ENCODE results near the gene KCNJ6. TPM values are rescaled to one million over a fixed set of nuclear protein-coding genes. Genes with fewer than 3 reads are reported as not detected.
"Not testable (repeated sequence)": the region's sequence is repeated elsewhere in the genome, so short reads cannot be mapped to it uniquely, and the experiment has no call there.

The KCNJ6 gene, protein sequence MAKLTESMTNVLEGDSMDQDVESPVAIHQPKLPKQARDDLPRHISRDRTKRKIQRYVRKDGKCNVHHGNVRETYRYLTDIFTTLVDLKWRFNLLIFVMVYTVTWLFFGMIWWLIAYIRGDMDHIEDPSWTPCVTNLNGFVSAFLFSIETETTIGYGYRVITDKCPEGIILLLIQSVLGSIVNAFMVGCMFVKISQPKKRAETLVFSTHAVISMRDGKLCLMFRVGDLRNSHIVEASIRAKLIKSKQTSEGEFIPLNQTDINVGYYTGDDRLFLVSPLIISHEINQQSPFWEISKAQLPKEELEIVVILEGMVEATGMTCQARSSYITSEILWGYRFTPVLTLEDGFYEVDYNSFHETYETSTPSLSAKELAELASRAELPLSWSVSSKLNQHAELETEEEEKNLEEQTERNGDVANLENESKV
- total RNA-seq, result not detected
- long read RNA-seq, donor 1, result 0 reads
- long read RNA-seq, donor 2, result 0 reads

DNA sequence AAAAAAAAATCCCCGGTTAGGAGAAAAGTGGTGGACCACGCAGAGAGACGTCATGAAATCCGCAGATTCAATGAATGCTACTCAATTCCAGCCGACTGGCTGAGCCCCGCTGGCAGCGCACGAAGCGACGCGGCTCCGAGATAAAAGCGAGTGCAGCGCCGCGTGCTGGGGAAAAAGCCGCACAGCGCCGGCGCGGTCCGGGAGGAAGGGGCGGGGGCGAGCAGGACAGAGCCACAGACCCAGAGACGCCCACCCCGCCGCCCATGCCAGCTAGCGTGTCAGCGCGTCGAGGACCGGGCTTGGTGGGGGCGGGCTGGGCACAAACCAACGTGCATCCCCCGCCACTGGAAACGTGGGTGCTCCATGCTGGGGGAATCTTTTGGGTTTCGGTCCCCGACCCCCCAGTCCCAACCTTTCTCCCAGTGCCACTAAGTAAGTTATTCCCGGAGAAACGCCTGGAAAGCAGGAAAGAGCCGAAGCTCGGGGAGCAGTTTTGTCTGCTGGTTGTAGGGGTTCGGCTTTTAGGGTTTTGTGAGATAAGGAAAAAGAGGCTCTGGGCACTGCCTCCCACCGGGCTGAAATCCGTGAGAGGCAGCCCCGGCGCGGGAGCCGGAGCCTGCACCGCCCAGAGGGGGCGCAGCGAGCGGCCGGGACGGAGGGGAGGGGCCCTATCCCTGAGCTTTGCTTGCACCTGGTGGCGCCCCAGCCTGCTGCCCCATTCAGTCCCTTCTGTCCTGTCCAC, at the start of gene KCNJ6:
KCNJ6 (minus strand) TSS at position 148 of the 742 bp plus-strand sequence. CDS start 75,775 bp downstream, outside the sequence.
- DNase-seq (ENCODE audit: low spot score), result no peak
- intact Hi-C loops (cut with DNase I), result loop anchor here in 1 of 2 donors (10.0 kb wide), 1 partner anchor 202 kb away; no protein-coding TSS in a partner anchor

DNA sequence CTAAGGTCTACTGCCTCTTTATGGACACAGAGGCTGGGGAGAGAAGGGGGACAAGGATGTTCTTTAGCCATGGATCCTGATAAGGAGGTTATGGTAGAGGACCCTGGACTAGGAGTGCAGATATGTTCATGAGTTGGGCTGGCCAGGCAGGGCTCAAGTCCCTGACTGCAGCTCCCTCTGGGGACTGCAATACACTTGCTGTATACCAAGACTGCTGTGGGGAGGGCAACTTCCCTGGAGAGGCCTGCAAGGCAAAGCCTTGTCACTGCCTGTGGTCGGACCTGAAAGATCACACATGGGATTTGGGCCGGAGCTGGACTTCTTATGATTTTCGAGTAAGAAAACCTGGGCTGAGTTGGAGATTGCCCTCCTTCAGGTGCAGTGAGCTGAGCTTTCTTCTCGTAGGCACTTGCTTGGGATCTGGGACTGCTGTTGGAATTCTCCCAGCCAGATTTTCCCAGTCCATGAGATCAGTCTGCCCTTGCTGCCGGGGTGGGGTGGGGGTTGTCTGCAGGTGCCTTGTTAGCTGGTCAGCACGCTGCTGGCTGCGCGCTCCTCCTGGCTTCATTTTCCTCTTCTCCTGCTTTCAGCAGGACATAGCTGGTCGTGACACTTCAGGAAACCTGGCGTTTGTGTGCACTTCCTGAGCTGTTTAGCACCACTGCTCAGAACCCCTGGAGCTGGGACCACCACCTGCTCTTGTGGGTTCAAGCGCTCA, 49.0 kb upstream of the KCNJ6 start:
- intact Hi-C loops (cut with DNase I), result no loop called here
- DNase-seq (ENCODE audit: low spot score), result no peak

DNA sequence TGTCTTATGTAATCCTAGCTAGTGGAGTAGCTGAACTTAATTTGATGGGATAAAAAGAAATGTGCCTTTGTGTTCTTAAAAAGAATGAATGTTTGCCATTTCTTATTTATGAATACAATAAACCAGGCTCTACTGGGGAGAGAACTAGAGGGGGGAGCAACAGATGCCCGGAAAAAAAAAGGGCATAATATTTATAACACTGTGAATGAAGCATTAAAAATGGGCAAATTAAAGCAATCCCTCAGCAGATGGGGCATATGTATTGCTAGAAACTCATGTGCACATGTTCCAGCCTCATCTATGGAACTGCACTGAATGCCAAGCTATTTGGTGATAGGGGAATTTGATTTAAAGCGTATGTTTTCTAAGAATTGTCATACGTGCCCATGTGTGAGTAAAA, 42.3 kb upstream of the KCNJ6 start:
- DNase-seq (ENCODE audit: low spot score), result no peak
- intact Hi-C loops (cut with DNase I), result no loop called here

DNA sequence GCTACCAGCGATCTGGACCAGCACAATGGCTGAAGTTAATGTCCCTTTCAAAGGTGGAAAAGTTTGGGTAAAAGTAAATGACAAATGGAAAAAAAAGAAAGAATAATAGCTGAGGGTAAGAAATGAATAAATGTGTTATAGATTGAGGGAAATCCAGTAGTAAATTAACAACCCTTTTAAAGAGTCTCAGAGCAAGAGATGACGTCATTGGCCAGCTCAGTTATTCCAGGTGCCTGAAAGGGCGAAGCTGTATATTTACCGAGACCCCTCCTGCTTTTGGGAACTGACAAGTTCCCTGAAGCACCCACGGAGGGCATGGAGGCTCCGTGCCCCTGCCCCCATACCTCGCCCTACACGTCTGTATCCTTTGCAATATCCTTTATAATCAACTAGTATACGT, 40.5 kb upstream of the KCNJ6 start:
- intact Hi-C loops (cut with DNase I), result loop anchor here in 1 of 2 donors (2.0 kb wide), 1 partner anchor 58 kb away; no protein-coding TSS in a partner anchor

DNA sequence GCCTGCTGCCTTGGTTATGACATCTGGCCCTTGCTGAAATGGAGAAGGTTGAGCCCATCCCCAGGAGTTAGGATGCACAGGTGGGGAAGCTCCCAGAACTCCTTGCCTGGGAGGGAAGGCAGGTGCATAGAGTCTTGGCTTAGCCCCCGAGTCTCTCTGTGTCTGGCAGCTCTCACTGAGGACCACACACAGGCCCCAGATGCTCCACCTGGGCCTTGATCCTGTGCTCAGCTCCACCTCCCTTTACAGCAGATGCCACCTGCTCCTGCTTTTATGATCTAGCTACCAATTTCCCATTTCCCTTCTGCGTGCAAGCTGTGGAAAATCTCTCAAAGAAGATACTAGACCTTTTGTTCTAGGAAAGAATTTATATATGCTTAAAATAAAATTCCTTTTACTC, 28.8 kb upstream of the KCNJ6 start:
- no peak for DNase-seq (ENCODE audit: low spot score)
- intact Hi-C loops (cut with DNase I), result no loop called here

More for the DNA sequence above, 40.5 kb upstream of the KCNJ6 start:
- no peak for DNase-seq (ENCODE audit: low spot score)

DNA sequence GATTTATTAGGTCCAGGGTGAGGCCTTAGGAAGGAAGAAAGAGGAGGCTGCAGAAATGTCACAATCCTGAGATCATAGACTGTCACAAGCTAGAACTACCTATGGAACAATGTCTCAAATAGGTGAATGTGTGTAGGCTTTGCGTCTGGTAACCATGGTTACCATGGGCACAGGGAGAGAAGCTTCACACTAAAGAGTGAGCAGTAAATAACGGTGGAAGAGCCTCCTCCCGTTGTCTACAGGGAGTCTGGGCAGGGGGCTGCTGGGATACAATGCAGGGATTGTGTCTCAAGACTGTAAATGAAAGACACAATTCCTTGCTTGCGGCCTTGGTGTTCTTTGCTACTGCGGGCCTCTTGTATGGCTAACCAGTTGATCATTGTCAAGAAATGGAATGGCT, 28.2 kb upstream of the KCNJ6 start:
- no peak for DNase-seq (ENCODE audit: low spot score)
- intact Hi-C loops (cut with DNase I), result no loop called here

DNA sequence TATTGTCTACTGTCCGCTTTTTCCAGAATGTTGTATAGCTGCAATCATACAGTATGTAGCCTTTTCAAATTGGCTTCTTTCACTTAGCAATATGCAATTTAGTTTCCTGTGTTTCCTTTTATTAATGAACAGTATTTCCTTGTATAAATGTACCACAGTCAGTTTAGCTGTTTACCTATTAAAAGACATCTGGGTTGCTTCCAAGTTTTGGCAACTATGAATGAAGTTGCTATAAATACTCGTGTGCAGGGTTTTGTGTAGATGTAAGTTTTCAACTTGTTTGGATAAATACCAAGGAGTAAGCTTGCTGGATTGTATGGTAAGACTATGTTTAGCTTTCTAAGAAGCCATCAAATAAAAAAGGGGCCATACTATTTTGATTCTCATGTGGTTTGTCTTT, 24.4 kb upstream of the KCNJ6 start:
- intact Hi-C loops (cut with DNase I), result no loop called here
- DNase-seq (ENCODE audit: low spot score), result no peak

DNA sequence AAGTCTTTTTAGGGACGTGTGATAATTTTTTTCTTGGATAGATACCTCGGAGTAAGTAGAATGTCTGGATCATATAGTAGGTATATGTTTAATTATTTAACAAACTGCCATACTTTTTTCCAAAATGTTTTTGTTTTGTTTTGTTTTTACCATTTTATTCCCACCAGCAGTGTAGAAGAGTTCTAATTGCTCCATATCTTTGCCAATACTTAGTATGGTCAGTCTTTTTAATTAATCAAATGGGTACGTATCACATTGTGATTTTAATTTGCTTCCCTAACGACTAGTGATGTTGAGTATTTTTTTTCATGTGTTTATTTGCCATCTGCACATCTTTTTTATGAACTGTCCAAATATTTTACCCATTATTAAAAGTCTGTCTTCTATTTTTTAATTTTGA, 23.6 kb upstream of the KCNJ6 start:
- DNase-seq (ENCODE audit: low spot score), result no peak
- intact Hi-C loops (cut with DNase I), result no loop called here

DNA sequence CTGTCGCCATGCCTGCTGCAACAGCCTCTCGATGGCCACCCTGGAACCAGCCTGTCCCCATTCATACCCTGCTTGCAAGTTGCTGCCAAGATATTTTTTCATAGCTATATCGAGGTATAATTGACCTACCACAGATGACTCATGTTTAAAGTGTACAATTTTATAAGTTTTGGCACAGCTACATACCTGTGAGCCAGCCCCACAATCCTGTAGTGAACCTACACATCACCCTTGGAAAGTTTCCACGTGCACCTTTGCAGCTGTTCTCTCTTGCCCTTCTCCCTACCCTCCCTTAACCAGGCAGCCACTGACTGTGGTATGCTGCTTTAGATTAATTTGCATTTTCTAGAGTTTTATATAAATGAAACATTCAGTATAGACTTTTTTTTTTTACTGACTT, 23.0 kb upstream of the KCNJ6 start:
- intact Hi-C loops (cut with DNase I), result no loop called here
- DNase-seq (ENCODE audit: low spot score), result no peak

DNA sequence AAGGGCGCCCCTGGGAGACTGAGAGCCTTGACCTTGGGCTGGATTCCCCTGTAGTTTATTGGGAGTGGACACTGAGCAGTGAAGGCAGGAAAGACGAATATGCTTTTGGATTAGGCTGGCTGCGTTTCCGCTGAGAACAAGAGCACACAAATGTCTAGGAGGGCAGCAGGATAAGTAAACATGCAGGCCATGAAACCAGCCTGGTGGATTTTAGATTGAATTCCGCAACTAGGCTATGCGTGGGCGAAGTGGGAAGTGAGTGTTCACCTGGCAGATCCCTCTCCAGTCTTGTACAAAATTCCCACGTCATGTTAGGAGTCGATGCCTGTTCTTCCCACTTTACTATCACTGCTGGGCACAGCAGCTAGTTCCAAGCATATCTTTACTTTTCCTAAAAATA, 21.4 kb upstream of the KCNJ6 start:
- intact Hi-C loops (cut with DNase I), result no loop called here
- DNase-seq (ENCODE audit: low spot score), result no peak

DNA sequence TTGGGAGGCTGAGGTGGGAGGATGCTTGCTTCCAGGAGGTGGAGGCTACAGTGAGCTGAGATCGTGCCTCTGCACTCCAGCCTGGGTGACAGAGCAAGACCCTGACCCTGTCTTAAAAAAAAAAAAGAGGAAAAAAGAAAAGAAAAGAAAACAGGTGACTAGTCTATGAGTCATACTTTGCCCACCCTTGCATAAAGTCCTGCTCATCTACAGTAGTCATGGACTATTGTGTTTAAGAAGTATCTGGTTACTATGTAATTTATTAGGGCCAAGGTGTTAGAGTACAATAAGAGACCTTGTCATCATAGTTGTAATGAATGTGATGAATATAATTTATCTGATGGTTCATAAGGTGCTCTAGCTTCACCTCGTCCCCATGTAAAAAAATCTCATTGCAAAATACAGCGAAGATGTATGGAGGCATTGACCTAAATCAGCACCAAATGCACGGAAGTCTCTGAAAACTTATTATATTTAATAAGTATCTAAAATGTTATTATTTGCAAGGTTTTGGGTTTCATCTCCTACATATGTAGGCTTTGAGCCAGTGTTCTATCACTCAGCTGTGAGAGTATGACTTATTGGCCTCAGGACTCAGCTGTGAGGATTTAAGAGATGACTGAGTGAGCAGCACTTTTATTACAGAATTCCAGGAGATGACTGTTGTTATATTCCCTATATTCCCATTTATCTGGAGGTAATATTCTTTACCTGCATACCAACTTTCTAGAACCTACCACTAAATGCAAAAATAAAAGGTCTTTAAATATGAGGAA, 19.9 kb upstream of the KCNJ6 start:
- intact Hi-C loops (cut with DNase I), result no loop called here
- no peak for DNase-seq (ENCODE audit: low spot score)

DNA sequence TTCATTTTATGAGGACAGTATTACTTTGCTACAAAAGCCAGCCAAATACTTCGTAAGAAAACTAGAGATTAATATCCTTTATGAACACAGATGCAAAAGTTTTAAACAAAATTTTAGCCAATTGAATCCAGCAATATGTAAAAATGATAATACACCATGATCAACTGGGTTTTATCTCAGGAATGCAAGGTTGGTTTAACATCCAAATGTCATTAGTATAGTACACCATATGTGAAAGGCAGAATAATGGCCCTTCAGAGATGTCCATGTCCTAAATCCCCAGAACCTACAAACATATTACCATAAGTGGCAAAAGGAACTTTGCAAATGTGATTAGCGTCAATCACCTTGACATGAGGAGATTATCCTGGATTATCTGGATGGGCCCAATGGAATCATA, 16.7 kb upstream of the KCNJ6 start:
- DNase-seq (ENCODE audit: low spot score), result no peak
- intact Hi-C loops (cut with DNase I), result no loop called here

DNA sequence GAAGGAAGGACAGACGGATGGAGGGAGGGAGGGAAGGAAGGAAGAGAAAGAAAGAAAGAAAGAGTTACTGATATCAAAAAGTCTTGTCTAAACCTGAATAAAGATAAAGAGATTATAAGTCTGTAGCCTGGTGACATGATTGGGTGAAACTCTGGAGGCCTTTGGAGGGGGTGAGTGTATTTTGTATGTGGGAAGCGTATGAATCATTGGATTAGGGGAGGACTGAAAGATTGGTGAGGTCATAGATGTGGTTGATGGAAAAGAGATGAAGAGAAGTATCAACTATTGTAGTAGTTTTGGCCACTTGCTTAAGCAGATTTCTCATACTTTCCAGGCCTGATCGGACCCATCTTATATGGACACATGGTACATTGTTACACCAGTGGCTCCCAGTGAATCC, 11.5 kb upstream of the KCNJ6 start:
- intact Hi-C loops (cut with DNase I), result no loop called here

DNA sequence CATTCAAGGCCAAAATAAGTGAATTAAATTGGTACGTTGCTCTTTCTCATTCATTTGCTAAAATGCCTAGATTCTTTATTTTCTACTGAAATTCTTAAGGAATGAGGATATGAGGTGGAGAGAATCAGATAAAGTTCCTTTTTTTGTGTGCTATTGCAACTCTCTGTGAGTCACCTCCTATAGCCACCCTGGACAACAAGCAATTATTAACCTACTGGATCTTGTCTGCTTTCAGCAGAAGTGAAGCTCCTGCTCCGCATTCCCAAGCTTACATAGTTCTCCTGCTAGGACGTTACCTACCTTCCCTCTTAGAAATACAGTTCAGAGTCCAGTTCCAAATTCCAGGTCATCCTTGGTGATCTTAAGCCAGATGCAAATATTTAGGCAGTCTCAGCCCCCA, 4.8 kb upstream of the KCNJ6 start:
- intact Hi-C loops (cut with DNase I), result no loop called here
- DNase-seq (ENCODE audit: low spot score), result no peak

More for the DNA sequence above, 11.5 kb upstream of the KCNJ6 start:
- no peak for DNase-seq (ENCODE audit: low spot score)

DNA sequence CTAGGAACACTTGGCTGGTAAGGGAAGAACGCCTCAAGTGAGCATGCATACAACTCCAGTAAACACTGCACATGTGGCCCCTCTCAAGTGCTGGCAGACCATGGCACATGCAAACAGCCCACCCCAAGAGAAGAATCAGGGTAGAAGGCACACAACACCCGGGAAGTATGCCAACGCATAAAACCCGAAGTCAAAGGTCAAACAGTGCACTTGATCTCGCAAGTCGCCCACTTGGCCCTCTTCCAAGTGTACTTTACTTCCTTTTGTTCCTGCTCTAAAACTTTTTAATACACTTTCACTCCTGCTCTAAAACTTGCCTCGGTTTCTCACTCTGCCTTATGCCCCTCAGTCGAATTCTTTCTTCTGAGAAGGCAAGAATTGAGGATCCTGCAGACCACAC, 4.0 kb upstream of the KCNJ6 start:
- intact Hi-C loops (cut with DNase I); DNase-seq (ENCODE audit: low spot score): not testable (repeated sequence)

DNA sequence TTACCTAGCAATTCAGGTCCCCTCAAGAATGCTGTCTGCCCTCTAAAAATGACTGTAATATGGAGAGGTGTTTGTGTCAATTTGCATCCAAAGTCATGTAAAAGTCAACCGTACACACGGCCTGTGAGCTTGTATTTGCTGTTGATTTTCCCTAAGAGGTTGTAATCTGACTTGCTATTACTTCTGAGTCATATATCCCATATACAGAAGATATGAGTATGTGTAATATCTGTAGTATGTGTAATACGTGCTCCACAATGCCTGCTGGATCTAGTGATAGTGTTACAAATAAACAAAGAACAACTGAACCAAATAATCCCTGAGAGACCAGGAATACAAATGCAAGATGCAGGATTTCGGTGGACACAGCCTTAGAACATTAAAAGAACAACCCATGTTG, 1.4 kb upstream of the KCNJ6 start:
- DNase-seq (ENCODE audit: low spot score), result no peak
- intact Hi-C loops (cut with DNase I), result loop anchor here in 1 of 2 donors (10.0 kb wide), 1 partner anchor 203 kb away; no protein-coding TSS in a partner anchor

DNA sequence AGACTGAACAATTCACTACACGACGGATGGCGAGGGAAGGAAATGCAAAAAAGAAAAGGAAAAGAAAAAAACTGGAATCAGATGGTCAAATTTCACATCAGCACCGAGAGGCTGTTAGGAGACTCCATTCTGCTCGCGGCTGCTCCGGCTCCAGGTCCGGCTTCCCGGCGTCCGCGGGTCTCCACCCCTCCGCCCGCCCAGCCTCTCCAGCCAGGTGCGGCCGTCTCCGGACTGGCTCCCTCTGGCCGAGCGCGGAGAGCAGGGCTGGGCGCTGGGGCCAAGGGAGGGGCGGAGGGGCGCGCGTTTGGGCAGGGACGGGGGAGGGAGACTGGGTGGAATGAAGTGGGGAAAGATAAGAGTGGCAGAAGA, 332 bp downstream of the KCNJ6 start:
- DNase-seq (ENCODE audit: low spot score), result no peak
- intact Hi-C loops (cut with DNase I), result loop anchor here in 1 of 2 donors (10.0 kb wide), 1 partner anchor 201 kb away; no protein-coding TSS in a partner anchor

DNA sequence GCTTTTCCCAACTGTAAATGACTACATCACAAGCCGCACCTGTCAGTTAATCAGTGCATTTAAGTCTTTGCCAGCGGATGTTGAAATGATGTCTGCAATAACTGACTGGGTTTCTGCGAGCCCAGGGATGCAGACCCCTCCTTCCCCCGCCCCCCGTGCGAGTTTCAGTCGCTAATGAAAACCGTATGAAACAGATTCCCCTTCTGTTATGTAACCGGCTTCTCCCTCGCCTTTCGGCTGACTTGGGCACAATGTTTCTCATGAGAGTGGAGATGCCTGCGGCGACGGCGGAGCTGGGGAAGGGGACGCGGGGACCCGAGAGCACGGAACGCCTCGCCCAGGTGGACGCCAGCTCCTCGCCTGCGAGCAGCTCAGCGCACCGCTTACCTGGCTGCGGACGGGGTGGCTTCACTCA, 753 bp downstream of the KCNJ6 start:
- DNase-seq (ENCODE audit: low spot score), result no peak
- intact Hi-C loops (cut with DNase I), result loop anchor here in 1 of 2 donors (10.0 kb wide), 1 partner anchor 201 kb away; no protein-coding TSS in a partner anchor

DNA sequence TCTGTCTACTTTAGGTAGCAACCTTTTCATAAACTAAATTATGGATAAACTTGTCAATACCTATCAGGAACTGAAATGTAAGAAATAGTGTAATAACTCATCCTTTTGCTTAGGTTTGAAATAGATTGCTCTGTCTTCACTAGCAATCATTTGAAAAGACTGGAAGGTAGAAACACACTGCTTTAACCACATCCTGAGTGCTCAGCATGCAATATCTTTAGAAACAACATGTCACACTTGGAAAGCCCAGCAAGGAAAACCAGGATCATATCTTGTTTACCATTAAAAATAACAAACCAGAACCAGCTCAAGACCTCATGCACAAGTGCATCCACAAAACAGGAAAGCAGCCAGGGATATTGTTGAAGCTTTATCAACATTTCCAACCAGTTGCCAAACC, 3.6 kb downstream of the KCNJ6 start:
- DNase-seq (ENCODE audit: low spot score), result no peak

More for the DNA sequence above, 3.6 kb downstream of the KCNJ6 start:
- intact Hi-C loops (cut with DNase I), result loop anchor here in 1 of 2 donors (10.0 kb wide), 1 partner anchor 198 kb away; no protein-coding TSS in a partner anchor

Measured in posterior vena cava (tissue), 2 donors.